Activated CD8-positive, alpha-beta memory T cell treated with anti-CD3 and anti-CD28 coated beads, Interleukin-2, amount 50 U/mL, for 1 hour (primary cell): ENCODE results near the gene ZCCHC17.
"Not testable (repeated sequence)": the region's sequence is repeated elsewhere in the genome, so short reads cannot be mapped to it uniquely, and the experiment has no call there.

Experiments used
- DNase-seq: peaks from one replicate; pipeline ENCODE4 v3.0.0-alpha.2; 2020; ENCODE audit errors: extremely low read depth

The ZCCHC17 gene

DNA sequence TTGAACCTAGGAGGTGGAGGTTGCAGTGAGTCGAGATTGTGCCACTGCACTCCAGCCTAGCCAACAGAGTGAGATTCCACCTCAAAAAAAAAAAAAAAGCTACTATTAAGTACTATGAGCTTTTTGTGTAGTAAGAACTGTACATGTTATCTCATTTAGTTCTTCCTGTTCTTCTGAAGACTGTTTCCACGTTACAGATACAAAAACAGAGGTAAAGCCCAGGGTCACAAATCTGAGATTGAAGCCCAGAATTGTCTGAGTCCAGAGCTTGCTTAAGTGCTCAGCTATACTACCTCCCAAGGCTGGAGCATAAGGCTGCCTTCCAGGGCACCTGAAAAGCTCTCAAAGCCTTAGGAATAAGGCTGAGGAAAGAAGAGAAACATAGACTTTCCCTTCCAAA, 73.2 kb downstream of the ZCCHC17 start:
- DNase-seq = no peak

DNA sequence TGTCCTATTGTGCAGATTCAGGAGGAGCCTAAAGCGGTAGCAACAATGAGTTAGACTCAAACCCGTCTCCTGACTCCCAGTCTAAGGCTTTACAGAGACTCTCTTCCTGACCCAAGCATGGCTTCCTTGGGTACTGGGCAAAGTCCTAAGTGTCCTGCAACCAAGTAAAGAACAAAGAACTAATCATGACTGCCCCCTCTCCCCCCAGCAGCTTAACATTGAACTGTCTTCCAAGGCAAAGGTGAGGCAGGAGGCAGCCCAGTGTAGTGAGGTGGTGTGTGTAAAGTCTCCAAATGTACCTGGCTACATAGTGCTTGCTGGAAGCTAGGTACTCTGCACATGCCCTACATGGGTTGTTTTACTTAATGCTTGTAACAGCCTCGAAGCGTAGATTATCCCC, 73.7 kb downstream of the ZCCHC17 start:
- no peak for DNase-seq

DNA sequence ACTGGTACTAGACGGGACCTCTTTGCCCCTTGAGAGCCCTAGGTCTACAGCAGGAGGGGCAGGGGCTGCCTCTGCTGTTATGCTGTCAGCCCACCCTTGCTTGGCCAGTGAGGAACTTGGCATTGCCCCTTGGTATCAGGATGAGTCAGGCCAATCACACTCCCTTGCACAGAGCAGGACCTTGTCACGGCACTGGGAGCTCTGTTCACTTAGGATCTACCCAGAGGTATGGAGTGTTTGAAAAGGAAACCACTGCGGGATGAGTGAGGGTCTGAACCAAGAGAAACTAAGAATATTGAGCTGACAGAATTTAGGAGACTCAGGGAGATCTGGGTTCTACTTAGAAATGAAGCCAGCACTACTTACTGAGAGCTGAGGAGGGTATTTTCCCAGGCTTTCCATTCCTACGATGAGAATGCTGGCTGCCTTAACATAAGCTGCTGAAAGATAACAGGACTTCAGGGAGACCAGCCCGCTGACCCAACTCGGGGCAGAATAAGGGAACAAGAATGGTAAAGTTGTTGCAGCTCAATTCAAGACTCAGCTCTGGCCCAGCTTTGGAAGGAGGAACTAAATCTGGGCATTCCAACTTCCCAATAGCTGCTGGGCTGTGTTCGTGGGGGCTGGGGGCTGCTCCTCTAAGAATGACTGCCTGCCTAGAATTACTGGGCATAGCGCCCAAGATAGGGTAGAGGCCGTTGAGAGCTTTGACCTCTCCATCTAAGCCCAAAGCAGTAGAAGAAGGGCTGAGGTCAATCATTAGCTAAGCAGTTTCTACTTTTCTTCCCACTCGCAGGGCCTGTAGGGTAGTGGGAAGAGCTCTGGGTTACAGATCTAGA, 74.5 kb downstream of the ZCCHC17 start:
- no peak for DNase-seq

DNA sequence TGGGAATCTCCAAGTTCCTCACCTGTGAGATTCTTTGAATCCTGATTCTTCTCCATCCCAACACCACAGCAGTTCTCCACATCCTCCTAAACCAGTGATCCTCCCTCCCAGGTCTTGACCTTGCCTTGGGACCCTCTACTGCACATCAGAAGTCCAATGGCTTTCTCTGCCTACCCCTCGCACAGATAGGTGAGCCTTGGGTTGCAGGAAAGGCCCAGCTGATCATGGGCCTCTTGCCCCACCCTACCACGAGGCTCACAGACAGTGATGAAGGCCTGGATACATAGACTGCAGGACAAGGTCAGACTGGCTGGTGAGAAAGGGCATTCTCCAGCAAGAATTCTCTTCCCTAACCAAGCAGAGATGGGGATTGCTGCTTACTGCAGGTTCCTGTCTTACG, 75.2 kb downstream of the ZCCHC17 start:
- no peak for DNase-seq

DNA sequence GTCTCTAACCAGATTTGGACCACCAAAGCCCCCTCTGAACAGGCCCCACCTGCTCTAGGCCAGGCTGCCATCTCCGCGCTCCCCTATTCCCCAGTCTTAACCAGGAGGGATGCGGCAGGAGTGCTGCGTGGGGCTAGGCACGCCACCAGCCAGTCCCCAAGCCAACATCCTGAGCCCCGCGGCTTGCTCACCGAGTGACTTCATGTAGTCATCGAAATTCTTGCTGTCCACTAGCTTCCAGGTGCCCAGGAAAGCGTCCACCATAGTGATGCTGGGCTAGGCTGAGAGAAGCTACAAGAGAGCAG, 75.9 kb downstream of the ZCCHC17 start:
- DNase-seq = no peak

DNA sequence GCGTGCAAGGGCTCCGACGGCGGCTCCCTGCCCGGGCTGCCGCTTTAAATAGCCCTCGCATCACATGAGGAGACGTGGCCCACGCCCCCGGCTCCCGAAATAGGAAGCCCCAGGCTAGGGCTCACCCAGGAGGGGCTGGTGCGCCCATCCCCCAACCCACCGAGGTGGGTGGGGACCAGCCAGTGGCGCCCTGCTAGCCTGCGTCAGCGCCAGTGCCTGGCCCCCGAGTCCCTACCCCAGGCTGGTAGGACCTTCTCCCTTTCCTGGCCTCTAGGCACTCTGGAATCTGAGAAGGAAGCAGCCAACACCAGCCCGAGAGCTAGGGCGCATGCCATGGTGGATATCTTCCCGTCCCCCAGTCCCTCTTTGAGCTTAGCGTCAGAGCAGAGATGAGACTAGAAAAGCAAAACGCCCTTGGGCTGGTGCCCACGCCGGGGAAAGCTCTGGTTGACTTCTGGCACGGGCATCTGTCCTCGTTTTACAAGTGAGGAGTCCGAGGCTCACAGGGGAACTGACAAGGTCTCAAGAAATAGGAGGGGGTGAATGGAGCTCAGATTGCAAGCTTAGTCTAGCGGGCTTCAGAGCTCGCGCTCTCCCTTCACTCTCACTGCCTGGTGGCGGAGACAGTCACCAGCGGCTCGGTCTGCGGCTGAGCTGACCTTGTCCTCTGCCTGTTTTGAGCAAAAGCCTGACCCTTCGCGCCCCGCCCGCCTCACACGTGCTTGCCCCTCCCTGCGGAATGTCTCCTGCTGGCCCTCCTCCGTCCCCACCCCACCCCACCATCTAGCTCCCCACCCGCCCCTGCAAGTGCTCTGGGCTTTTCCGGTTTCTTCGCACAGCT, 76.4 kb downstream of the ZCCHC17 start, which contains the start of gene FABP3:
TSS of gene FABP3 (minus strand) at position 21 of the 841 bp plus-strand sequence. CDS start 62 bp downstream, outside the sequence.
- DNase-seq = no peak

DNA sequence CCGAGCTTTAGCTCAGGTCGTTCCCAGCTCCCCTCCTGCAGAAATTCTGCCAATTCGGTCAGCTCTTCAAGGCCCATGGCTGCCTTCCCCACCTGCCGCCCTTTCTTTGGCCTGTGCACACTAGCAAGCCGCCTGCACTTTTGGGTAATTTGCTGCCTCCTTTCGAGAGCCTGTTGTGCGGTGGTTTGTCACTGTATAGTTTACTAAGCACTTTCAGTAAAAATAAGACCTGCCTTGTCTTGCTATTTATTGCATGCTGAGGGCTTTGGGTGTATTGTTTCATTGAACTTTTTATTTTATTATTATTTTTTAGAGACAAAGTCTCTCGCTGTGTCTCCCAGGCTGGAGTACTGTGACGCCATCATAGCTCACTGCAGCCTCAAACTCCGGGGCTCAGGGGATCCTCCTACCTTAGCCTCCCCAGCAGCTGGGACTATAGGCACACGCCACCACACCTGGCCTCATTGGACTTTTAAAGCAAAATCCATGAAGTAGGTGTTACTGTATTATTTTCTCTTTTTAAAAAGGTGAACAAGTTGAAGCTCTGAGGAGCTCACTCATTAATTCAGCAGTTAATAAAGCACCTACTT, 77.2 kb downstream of the ZCCHC17 start:
- no peak for DNase-seq

DNA sequence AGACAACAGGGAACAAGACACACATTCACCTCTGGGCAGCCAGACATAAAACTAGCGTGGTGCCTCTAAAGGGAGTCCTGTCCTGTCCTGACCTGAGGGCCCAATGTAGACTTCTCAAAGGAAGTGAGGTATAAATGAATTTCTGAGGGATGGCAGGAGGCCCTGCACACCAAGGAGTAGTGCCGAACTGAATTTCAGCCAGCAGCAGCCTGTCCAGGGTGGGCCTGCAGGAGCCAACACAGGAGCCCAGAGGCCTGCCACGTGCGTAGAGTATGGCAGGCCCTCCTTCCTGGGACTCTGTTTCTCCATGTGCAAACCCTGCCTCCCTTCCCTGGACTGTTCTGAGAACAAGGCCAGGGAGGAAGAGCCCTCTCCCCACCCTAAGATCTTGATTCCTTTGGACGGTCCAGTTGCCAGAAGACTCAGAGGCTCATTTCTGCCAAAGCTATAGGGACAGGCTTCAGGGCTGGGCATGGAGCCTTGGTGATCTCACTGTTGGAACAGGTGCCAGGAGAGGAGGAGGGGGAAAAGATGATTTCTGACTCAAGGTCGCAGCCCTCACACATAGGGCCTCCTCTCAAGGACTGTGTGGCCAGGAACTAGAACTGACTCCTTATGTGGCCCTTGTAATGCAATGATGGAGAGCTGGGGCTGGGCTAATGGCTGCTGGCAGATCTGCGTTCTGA, 77.8 kb downstream of the ZCCHC17 start:
- DNase-seq = no peak

DNA sequence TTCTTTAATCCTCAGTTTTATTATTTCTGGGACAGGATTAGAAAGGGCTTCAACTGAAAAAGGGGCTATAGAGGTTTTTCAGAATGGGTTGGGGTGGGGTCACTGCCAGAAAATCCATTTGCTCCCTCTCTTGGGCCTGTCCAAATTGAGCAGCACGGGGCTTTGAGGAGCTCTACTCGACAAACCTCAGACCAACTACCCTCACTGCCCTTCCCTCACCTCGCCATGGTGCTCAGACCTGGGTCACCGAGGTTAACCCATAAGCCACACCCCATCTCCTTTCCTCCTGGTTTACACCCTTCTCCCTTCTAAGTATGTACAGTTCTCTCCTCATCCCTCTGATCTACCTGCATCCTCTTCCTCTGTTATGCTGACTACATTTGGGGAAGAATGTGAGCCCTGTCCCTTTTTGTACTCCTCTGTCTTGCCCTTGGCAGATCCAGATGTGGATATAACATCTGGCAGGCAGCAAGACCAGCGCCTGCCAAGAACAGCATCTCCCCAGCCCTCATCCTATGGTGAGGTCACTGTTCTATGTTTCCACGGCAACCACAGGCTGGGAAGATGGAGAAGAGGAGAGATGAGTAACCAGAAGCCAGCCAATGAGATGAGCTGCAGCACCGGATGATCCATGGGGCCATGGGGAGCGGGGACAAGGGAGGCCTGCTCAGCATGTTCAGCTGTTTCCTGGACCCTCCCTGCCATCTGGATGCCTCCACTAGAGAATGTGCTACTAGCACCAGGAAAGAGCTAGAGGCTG, 79.7 kb downstream of the ZCCHC17 start:
- DNase-seq = no peak

DNA sequence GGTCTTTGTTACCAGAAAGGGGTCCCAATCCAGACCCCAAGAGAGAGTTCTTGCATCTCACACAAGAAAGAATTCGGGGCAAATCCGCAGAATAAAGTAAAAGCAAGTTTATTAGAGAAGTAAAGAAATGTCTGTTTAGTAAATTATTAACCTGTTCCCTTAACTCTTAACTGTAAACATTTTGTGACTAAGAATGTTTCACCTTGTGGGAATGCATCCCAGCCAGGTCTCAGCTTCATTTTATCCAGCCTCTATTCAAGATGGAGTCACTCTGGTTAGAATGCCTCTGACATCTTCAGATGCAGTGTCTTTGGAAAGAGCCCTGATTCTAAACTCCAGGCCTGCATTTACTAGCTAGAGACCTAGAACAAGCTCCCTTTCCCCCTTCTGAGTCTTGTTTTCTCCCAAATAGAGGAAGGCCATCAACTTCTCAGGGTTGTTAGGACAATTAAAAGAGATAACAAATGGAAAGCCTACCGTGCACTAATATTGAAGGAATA, 80.6 kb downstream of the ZCCHC17 start:
- DNase-seq = no peak

DNA sequence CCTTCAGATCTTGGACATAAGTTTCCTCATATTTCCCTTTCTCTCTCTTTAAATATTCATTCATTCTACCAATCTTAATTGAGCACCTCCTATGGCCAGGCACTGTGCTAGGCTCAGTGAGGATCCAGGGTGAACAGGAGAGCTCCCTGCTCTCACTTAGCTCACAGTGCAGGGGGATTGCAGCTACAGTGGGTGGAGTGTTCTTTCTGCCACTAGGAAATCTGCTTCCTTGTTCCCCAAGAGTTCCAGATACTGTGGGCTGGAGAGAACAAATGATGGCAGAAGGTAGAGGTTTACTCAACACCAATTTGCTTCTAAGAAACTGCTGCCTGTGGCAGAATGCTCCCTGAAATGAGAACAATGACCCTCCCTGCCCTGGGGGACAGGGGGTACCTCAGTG, 81.2 kb downstream of the ZCCHC17 start:
- DNase-seq = no peak

DNA sequence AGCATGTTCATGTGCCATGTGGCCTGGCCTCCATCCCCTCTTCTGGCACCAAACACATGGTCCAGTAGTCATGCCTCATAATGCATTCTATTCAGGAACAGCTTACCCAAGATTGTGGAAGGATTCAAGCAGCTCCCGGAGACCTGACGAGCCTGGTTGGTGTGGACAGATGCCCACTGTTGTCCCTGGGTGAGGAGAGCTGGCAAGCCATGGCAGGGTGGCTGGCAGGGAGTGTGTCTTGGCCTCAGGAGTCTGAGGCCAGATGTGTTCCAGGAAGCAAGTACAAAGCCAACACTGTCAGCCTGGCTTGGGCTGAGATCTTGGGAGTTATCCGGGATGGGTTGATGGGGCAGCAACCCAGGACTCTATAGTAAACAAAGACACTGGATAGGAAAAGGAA, 83.3 kb downstream of the ZCCHC17 start:
- no peak for DNase-seq

DNA sequence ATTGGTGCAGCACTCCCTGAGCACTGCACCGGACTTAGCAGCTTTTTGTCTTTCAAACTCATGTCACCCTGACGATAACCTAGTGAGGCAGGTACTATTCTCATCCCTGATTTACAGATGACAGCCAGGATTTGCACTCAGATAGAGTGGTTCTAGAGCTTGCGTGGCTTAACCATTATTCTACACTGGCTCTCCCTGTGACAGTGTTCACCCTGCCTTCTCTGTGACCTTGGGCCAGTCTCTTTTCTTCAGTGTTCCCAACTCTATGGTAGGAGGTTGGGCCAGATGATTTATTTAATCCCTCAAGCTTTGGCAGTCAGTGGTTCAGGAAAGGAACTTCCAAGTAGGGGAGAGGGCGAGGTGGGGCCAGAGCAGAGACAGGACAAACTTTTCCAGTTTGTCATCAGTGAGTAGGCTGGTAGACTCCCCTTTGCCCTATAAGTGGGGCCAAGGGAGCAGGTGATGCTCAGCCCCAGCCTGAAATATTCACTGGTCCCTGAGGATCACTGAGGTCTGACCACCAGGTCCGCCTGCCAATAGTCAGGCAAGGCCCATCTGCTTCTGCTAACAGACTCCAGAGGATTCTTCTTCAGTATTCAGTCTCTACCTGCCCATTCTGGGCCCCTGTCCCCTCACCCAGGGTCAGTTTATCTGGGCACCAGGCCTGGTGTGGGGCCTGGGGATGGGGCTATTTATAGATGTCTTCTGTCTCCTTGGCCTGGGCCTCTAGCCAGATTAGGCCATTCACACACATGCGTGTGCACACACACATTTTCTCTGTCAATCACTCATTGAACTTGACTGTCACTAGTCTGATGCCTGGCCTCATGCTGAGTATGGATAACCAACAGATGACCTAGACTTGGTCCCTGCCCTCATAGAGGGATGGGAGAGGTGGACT, 84.8 kb downstream of the ZCCHC17 start:
- no peak for DNase-seq

DNA sequence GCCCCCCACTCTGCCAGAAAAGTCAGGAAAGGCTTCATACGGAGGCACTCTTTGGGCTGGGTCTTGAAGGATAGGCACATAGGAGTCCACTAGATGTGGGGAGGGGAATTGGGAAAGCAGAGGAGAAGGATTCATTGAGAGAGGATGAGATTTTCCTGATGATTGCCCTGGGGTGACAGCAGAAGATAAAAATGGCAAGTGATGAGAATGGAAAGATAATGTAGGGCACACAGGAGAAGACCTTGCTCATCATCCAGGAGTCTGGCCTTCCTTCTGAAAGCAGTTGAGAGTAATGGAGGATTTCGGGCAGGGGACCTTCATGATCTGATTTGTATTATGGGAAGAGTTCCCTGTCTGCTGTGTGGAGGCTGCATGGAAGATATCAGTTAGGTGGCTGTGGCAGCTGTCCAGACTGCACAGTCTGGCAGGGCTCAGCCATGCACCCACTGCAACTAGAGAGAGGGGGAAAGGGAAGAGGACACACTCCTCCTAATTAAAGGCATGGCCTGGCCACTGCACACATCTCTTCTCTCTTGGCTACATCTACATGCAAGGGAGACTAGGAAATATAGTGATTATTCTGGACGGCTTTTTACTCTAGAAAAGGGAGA, 85.7 kb downstream of the ZCCHC17 start:
- DNase-seq = no peak

DNA sequence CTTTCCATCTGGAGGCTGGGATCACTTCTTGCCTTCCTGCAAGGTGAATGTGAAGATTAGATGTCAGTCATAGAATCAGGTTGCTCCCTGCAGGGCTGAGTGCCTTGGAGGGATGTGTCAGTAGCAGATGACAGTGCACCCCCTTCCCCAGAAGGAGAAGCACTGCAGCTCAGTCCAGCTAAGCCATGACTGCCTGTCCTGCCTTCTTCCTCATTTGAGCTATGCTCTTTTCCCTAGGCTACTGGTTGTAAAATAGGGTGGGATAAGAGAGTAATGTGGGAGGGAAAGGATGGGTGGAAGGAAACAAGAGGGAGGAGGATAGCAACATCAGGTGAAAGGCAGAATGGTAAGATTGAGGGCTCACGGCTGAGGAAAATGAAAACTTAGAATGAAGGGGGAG, 87.1 kb downstream of the ZCCHC17 start:
- no peak for DNase-seq

DNA sequence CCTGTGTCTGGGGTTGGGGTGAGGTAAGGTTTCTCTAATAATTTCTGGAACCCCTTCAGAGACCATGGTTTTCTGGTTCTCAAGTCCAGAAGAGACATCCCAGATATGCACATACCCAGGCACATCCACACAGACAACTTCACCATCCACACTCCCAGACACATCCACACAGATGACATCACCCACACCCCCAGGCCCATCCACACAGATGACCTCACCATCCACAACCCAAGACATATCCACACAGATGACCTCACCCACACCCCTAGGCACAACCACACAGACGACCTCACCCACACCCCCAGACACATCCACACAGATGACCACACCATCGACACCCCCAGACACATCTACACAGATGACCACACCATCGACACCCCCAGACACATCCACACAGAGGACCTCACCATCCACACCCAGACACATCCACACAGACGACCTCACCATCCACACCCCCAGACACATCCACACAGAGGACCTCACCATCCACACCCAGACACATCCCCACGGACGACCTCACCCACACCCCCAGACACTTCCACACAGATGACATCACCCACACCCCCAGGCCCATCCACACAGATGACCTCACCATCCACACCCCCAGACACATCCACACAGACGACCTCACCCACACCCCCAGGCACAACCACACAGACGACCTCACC, 89.9 kb downstream of the ZCCHC17 start:
- not testable (repeated sequence) for DNase-seq

DNA sequence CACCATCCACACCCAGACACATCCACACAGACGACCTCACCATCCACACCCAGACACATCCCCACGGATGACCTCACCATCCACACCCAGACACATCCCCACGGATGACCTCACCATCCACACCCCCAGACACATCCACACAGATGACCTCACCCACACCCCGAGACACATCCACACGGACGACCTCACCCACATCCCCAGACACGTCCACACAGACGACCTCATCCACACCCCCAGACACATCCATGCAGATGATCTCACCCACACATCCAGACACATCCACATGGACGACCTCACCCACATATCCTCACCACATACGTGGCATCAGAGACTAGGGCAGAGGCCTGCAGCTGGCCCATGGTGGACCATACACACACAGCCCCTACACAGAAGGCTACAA, 90.8 kb downstream of the ZCCHC17 start:
- DNase-seq = no peak

DNA sequence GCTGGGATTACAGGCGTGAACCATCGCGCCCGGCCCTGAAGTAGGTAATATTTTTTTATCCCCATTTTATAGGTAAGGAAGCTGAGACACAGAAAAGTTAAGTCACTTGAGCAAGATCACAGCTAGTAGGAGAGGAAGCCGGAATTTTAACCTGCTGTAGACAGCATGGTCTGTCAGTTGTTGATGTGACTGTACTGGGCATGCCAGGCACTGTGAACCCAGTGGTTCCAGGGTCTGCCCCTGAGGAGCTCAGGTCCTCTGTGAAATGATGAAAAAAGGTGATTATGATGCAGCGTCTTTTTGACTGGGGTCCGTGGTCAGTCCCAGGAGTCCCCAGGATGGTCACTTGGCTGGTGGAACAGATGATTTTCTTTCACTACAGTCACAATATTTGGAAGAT, 92.8 kb downstream of the ZCCHC17 start:
- no peak for DNase-seq

DNA sequence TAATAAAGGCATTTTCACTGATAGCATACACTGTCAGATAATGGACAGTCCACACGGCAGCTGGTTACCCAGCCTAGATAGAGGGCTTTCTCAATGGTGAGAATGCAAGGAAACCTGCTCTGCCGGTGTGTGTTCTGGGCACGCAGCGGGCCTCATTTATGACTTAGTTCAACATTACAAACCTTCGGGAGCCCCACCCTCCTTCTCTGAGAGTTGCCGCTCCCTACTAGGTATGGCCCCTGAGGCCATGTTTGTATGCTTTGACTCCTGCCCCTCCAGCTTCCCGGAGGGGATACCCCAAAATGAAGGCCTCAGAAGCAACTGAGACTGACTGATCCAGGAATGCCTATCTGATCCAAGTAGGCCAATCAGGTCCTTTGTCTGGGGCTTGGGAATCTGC, 93.2 kb downstream of the ZCCHC17 start:
- no peak for DNase-seq
